GM21576 (cell line): ENCODE results near the gene CCKAR.

Experiments used
- ATAC-seq: cut with Tn5 transposase; IDR thresholded peaks from one replicate; pipeline ENCODE4 v1.9.1; 2021; ENCODE audit warnings: mild to moderate bottlenecking, moderate library complexity; ENCODE audit not compliant: unreplicated experiment

Gene CCKAR

GRCh38 chr4:26462874-26463273, 27.4 kb downstream of the CCKAR start:
- ATAC-seq = no peak

GRCh38 chr4:26459756-26460530, 30.3 kb downstream of the CCKAR start:
- ATAC-seq = no peak

DNA sequence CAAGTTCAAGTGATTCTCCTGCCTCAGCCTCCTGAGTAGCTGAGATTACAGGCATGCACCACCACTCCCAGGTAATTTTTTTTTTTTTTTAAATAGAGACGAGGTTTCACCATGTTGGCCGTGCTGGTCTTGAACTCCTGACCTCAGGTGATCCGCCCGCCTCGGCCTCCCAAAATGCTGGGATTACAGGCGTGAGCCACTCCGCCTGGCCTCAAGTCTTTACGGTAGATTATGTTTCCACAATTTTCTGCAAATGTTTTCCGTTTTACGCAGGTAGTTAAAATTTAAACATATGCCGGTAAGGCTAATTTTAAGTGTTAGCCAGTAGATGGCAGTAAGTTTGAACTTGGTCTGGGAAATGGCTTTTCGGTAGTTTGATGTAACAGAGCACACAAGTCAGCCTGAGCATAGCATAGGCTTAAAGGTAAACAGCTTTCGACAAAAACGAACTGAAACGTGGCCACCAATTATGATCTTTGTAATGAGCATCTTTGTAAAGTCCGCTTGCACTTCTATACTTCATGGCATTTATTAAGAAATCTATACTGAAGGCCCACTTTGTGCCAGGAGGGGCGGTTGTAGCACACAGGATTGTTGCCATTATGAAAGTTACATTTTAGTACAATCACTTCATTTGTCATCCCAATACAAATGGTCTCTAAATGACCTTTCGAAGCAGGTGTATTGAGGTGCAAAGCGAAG, 31.1 kb downstream of the CCKAR start:
- peak; percentile 75 for ATAC-seq

DNA sequence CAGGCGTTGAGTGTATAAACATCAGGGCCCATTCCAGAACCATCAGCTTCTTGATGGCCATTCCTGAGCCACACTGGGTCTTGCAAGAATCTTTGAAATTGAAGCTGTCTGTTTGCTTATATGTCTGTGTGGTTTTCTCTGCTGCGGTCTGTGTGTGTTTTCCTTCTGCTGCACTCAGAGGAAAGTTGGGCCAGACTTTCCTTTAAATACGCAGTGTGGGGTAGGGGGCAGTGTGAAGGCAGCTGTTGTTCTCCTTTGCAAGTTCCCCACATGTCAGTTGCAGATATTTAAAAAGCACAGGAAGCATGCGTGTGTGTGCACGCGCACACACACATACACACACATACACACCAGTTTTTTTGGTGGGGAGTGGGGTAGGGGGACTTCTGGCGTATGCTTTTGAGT, 32.1 kb downstream of the CCKAR start:
- no peak for ATAC-seq

DNA sequence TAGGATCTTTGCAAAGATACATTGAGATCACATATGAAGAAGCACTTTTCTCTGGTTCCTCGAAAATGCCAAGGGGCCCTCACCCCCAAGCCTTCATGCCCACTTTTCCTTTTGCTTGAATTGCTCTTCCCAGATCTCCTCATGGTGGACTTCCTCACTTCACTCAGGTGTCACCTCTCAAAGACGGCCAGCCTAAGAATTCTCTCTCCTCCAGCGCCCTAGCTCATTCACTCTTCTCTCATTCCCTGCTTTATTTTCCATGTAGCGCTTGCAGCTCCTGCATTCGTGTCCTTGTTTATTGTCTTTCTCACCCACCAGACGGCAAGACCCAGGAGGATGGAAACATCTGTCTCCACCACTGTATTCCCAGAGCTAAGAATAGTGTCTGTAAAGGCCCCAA, 32.9 kb downstream of the CCKAR start:
- no peak for ATAC-seq

DNA sequence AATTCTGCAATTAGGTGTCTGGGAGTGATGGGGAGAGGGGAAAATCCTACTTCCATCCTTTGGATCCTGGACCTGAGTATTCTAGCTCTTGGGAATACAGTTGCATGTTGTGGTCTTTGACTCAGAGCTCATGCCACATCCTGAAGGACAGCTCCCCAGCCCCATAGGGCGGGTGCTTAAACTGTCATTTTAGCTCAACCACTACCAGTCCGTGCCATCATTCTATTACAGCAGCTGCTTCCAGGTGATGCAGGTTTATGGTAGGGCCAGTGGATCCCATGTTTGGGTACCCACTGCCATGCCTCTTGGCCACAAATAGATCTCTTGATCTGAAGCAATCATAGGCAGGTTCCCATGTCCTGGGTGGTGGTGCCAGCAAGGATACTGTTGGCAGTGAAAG, 34.7 kb downstream of the CCKAR start:
- no peak for ATAC-seq

- no peak for ATAC-seq
Measured at GRCh38 chr4:26454961-26455360, 35.3 kb downstream of the CCKAR start.

DNA sequence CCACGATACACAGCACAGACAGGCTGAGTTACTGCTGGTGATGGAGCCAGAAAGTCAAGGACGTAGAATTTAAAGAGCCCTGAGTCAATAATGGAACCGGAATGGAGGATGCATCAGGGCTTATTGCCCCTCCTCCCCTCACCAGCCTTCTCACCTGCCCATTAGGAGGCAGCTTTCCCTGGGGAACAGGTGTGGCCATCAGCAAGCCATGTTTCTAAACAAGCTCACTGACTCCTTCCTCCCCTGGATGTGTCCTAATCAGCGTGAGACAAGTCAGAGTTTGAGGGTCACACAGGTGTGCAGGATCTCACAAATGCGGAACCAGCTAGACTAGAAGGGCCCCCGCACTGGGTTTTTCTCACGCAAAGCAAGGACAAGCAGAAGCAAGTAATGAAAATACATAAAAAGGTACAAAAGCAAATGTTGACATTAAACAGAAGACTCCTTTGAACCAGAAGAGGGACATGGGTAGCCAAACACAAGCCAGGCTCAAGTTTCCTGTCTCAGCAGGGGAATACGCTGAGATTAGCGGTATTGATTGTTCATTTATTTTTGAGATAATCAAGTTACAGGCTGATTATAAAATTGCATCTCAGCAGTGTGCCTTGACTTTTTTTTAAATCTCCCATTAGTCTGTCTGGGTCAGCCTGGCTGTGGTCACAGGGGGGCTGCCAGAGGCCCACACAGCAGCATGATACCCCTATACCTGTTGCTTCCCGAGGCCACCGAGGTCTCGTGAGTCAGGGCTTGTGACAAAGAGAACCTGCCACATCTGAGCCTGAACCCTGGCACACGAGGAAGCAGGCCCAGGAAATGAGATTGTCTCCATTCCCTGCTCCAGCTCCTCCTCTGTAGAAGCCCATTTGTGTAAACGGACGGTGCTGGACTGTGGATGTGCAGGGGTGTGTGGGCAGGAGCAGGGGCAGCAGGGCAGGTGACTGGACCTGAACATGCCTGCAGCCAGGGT, 37.4 kb downstream of the CCKAR start:
- no peak for ATAC-seq

DNA sequence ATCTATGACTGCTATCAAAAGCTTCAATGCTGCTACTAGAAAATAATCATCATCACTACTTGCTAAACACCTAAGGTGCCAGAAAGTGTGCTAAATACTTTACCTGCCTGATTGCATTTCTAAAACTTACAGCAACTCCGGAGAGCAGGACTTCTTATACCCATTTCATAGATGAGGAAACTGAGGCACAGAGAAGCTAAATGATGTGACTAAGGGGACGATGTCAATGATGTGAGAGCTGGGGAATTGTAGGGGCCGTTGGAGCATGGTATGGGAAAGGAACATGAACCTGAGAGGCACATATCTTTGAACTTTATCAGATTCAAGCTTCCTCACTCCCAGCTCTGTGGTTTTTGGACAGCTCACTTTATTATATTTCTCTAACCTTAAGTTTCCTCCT, 38.7 kb downstream of the CCKAR start:
- no peak for ATAC-seq

- ATAC-seq = no peak
Measured at GRCh38 chr4:26450418-26450817, 39.9 kb downstream of the CCKAR start.

DNA sequence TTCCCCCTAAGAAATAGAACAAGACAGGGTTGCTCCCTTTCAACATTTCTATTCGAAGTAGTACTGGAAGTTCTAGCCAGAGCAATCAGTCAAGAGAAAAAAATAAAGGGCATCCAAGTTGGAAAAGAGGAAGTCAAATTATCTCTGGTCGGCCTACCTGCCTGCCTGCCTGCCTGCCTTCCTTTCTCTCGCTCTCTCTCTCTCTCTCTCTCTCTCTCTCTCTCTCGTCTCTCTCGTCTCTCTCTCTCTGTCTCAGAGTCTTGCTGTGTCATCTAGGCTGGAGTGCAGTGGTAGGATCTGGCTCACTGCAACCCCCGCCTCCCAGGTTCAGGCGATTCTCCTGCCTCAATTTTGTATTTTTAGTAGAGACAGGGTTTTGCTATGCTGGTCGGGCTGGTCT, 42.9 kb downstream of the CCKAR start:
- ATAC-seq = no peak

- no peak for ATAC-seq
Measured at GRCh38 chr4:26441771-26442170, 48.5 kb downstream of the CCKAR start.

GRCh38 chr4:26441102-26441501, 49.2 kb downstream of the CCKAR start:
- no peak for ATAC-seq

DNA sequence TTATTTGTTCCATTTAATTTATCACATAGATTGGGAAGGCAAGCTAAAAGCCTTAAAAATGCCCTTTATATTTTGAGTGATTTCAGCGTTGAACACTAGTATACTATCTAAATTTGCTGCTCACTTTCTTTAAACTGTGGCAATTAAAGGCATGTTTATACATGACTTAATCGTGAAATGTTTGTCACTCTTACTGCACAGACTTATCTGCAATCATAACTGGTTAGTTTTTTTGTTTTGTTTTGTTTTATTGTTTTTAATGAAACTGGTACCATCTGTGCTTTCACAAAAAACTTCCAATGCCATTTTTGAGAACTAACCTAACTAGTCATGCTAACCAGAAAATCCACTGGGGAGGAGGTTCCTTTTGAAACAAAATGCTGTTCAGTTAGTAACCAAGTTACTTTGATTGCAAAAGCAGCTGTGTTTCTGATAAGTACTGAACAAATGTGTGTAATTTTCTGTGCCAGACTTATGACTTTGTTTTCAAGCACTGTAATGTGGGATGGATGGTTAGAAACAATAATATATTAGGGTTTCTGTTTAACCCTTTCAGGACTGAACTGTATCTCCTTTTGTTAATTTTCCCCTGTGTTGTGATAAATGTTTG, 56.1 kb downstream of the CCKAR start:
- no peak for ATAC-seq

- ATAC-seq = no peak
Measured at GRCh38 chr4:26433556-26433955, 56.7 kb downstream of the CCKAR start.

DNA sequence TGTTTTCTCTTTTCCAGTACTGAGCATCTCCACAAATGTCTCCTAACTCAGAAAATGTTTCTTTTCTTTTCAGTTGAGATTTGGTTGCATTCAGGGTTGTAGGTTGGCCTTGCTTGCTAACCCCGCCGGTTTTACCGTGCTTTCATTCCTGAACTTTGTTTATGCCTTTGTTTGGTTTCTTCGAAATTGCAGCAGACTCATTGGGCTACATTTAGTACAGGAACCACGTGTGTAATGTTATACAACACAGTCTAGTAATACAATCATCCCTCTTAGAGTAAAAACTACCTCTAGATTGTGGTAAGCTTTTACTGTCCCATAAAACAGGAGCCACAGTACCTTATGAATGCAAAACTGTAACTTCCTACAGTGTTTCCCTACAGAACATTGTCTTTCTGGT, 57.9 kb downstream of the CCKAR start:
- no peak for ATAC-seq

- ATAC-seq = no peak
Measured at GRCh38 chr4:26431461-26432180, 58.7 kb downstream of the CCKAR start.
